Keratinocyte (primary cell): Measurements from ENCODE around the gene MRO. TPM values are rescaled to one million over a fixed set of nuclear protein-coding genes. Genes with fewer than 3 reads are reported as not detected.

Experiments
- DNase-seq: peaks from one replicate; pipeline ENCODE4 v3.0.0-alpha.2; 2011; ENCODE audit warnings: low read depth, missing footprints, low spot score
- FAIRE-seq: peaks from 2 replicates; lab custom pipeline; 2011; peaks lifted over from hg19 to GRCh38; lab: Jason Lieb, UNC
- H2AFZ ChIP-seq: 2 replicates; pipeline ENCODE4 v1.6.0; 2012; ENCODE audit warnings: low read length, control low read depth, inconsistent platforms; ENCODE audit not compliant: control insufficient read depth
- H3K27ac ChIP-seq: 2 replicates; pipeline ENCODE4 v1.5.1; 2011; ENCODE audit warnings: low read length; ENCODE audit not compliant: control insufficient read depth, insufficient read depth
- H3K27me3 ChIP-seq: 3 replicates; pipeline ENCODE4 v1.6.0; 2011; ENCODE audit warnings: low read length; ENCODE audit not compliant: control insufficient read depth, insufficient read depth; ENCODE audit errors: extremely low read depth
- H3K36me3 ChIP-seq, 2 experiments: 2 replicates in 1 of 2; 3 replicates in 1 of 2; pipeline ENCODE4 v1.5.1; 2011; ENCODE audit warnings: low read length in 2 of 2, mild to moderate bottlenecking in 1 of 2; ENCODE audit not compliant: control insufficient read depth in 2 of 2, insufficient read depth in 2 of 2; ENCODE audit errors: extremely low read depth in 1 of 2
- H3K4me1 ChIP-seq: 3 replicates; pipeline ENCODE4 v1.5.1; 2011; ENCODE audit warnings: low read length; ENCODE audit not compliant: control insufficient read depth, insufficient read depth; ENCODE audit errors: extremely low read depth
- H3K4me2 ChIP-seq: 3 replicates; pipeline ENCODE4 v1.6.0; 2011; ENCODE audit warnings: low read depth, low read length; ENCODE audit not compliant: control insufficient read depth, insufficient read depth; ENCODE audit errors: extremely low read depth
- H3K4me3 ChIP-seq, 3 experiments: fragments of 200-600 bp in 1 of 3; sonication (generic) in 1 of 3; 2 replicates in 2 of 3; 3 replicates in 1 of 3; pipeline ENCODE4 v1.5.1; 2011 to 2016; ENCODE audit warnings: low read length in 3 of 3, mild to moderate bottlenecking in 3 of 3, control low read depth in 2 of 3, inconsistent platforms in 1 of 3, low read depth in 1 of 3, mixed read lengths in 1 of 3, mixed run types in 1 of 3, moderate library complexity in 1 of 3; ENCODE audit not compliant: control insufficient read depth in 2 of 3, insufficient read depth in 2 of 3; ENCODE audit errors: extremely low read depth in 1 of 3
- H3K79me2 ChIP-seq: 2 replicates; pipeline ENCODE4 v1.6.0; 2012; ENCODE audit warnings: low read length; ENCODE audit not compliant: control insufficient read depth, insufficient read depth
- H3K9ac ChIP-seq: 3 replicates; pipeline ENCODE4 v1.6.0; 2011; ENCODE audit warnings: low read length; ENCODE audit not compliant: control insufficient read depth, insufficient read depth; ENCODE audit errors: extremely low read depth
- H3K9me1 ChIP-seq: 3 replicates; pipeline ENCODE4 v1.6.0; 2011; ENCODE audit warnings: low read length; ENCODE audit not compliant: control insufficient read depth, insufficient read depth; ENCODE audit errors: extremely low read depth
- H3K9me3 ChIP-seq: 2 replicates; pipeline ENCODE4 v1.5.1; 2012; ENCODE audit warnings: low read depth, low read length; ENCODE audit not compliant: control insufficient read depth
- H4K20me1 ChIP-seq: 3 replicates; pipeline ENCODE4 v1.6.0; 2011; ENCODE audit warnings: low read length; ENCODE audit not compliant: control insufficient read depth, insufficient read depth; ENCODE audit errors: extremely low read depth
- CTCF ChIP-seq, 3 experiments: IDR thresholded peaks in 1 of 3; conservative IDR thresholded peaks in 1 of 3; optimal IDR thresholded peaks in 1 of 3; 2 replicates in 2 of 3; 3 replicates in 1 of 3; pipeline versions ENCODE3 to v1.5.1; 2011; ENCODE audit warnings: low read length in 3 of 3, mild to moderate bottlenecking in 3 of 3, moderate library complexity in 2 of 3, control low read depth in 1 of 3, inconsistent platforms in 1 of 3; ENCODE audit not compliant: insufficient read depth in 2 of 3; ENCODE audit errors: extremely low read depth in 1 of 3
- EZH2 ChIP-seq: IDR thresholded peaks from one replicate; pipeline ENCODE4 v1.6.1; 2012; ENCODE audit warnings: inconsistent platforms, mild to moderate bottlenecking, low read length, moderate library complexity
- dilution Hi-C: fragments of 300-500 bp; cut with MboI; formaldehyde crosslinking; loops from one replicate; pipeline ENCODE4 v1.7.0; 2020; ENCODE audit warnings: low sequenced_read_pairs; ENCODE audit not compliant: extremely low pct_ligation_motif_present
- polyA plus RNA-seq, 5 experiments: library from polyadenylated mRNA; depleted of rRNA in 3 of 5; stranded (reverse) in 3 of 5; stranded (forward) in 1 of 5; unstranded in 1 of 5; fragments of >200 nt; gene quantifications; 1 replicate in 1 of 5; 2 replicates in 3 of 5; 3 replicates in 1 of 5; pipeline versions ENCODE4 v1.2.1 to v1.2.3, GENCODE V29; 2011 to 2012; ENCODE audit warnings: missing spikeins in 2 of 5, low read depth in 1 of 5, low replicate concordance in 1 of 5

The MRO gene
- polyA plus RNA-seq, 1 donor (not counting 4 experiments of a cell fraction or from before 2014, with no cell fraction given) = not detected

- dilution Hi-C loops = no loop called here
- no peak overlapping the region for H3K27ac ChIP-seq
- DNase-seq (no peak), FAIRE-seq (no peak)
- H3K9ac ChIP-seq = no peak overlapping the region
- no peaks in the 10 kb centered on the region for H3K9me3 ChIP-seq
- no peak for TF ChIP-seq EZH2
- no peak for TF ChIP-seq CTCF (optimal IDR thresholded peaks at IDR 0.05 in 1 of 3, IDR thresholded peaks at IDR 0.05 in 1 of 3, conservative IDR thresholded peaks at IDR 0.05 in 1 of 3; ENCODE audit: extremely low read depth in 1 of 3, insufficient read depth in 2 of 3, low read length in 3 of 3)
- no peak overlapping the region for H3K4me3 ChIP-seq
- no peaks in the 10 kb centered on the region for H3K79me2 ChIP-seq
- H3K36me3 ChIP-seq = no peaks in the 10 kb centered on the region
- no peak overlapping the region for H3K4me2 ChIP-seq
- peaks cover 21% of the 10 kb centered on the region for H3K4me1 ChIP-seq
- no peaks in the 10 kb centered on the region for H3K27me3 ChIP-seq
- no peak overlapping the region for H2AFZ ChIP-seq
- H4K20me1 ChIP-seq = no peaks in the 10 kb centered on the region
- no peaks in the 10 kb centered on the region for H3K9me1 ChIP-seq
These were observed 46.9 kb upstream of the MRO start for GRCh38 chr18:50866765-50867164.

- dilution Hi-C loops = no loop called here
- Histone ChIP-seq H3K4me1 (peaks cover 3% of the 10 kb centered on the region), H3K4me3 (no peak overlapping the region), H3K4me2 (no peak overlapping the region), H4K20me1 (no peaks in the 10 kb centered on the region), H3K27me3 (no peaks in the 10 kb centered on the region), H3K9me3 (no peaks in the 10 kb centered on the region), H3K27ac (no peak overlapping the region), H3K36me3 (no peaks in the 10 kb centered on the region), H3K9me1 (no peaks in the 10 kb centered on the region), H2AFZ (no peak overlapping the region), H3K9ac (no peak overlapping the region), H3K79me2 (no peaks in the 10 kb centered on the region)
- no peak for DNase-seq
- TF ChIP-seq EZH2 (no peak), CTCF (optimal IDR thresholded peaks at IDR 0.05 in 1 of 3, IDR thresholded peaks at IDR 0.05 in 1 of 3, conservative IDR thresholded peaks at IDR 0.05 in 1 of 3; ENCODE audit: extremely low read depth in 1 of 3, insufficient read depth in 2 of 3, low read length in 3 of 3) (no peak)
- no peak for FAIRE-seq
These were observed 44.1 kb upstream of the MRO start for GRCh38 chr18:50863840-50864375.
